CD1c-positive myeloid dendritic cell (primary cell): ENCODE results near the gene SLC22A6.

Experiments used
- DNase-seq: peaks from one replicate; pipeline ENCODE4 v3.0.0-alpha.2; 2016; ENCODE audit errors: extremely low spot score

Gene SLC22A6

GRCh38 chr11:62931499-62932278, 53.1 kb downstream of the SLC22A6 start:
- DNase-seq = no peak

GRCh38 chr11:62930666-62931065, 54.1 kb downstream of the SLC22A6 start:
- no peak for DNase-seq

GRCh38 chr11:62930157-62930556, 54.6 kb downstream of the SLC22A6 start:
- DNase-seq = no peak

DNA sequence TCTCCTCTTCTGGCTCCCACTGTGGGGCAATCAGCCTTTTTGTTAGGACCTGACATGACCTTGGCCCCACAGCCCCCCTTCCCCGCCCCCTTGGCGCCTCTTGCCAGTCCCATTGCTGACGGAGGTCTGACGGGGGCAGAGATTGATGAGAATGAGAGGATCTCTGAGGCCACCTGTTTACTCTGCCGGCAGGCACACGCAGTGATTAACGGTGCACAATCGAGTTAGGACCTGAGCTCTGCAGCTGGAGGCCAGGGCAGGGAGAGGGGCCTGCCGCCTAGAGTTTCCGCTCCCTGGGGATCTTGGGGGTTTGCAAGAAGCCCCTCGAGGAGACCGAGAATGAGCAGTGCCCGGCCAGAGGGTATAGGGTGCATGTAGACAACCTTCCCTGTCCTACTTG, 56.8 kb downstream of the SLC22A6 start:
- DNase-seq = no peak

GRCh38 chr11:62926680-62927455, 57.9 kb downstream of the SLC22A6 start:
- DNase-seq = no peak
